Measurements from ENCODE around the gene SLC23A2.

GRCh38 chr20:4952229-4952628 is 49.1 kb downstream of the SLC23A2 start:
- TF ChIP-seq POLR2AphosphoS5 (IDR thresholded peaks at IDR 0.05; ENCODE audit: borderline replicate concordance, low read depth, low read length) (no peak), EZH2 (IDR thresholded peaks at IDR 0.05) (no peak)

Measured in SK-N-MC (cell line).